MG63 (cell line): ENCODE results near the gene GSTA4. TPM values are rescaled to one million over a fixed set of nuclear protein-coding genes. Genes with fewer than 3 reads are reported as not detected.
"Not testable (repeated sequence)": the region's sequence is repeated elsewhere in the genome, so short reads cannot be mapped to it uniquely, and the experiment has no call there.

ENCODE experiments used
- DNase-seq: peaks from one replicate; pipeline ENCODE4 v3.0.0-alpha.2; 2020
- H3K27me3 ChIP-seq: fragments of 250-450 bp; sonication (Bioruptor Pico); 2 replicates; pipeline ENCODE4 v1.5.1; 2020; ENCODE audit warnings: mild to moderate bottlenecking, moderate library complexity
- H3K36me3 ChIP-seq: fragments of 250-450 bp; sonication (Bioruptor Pico); 2 replicates; pipeline ENCODE4 v1.5.1; 2020; ENCODE audit warnings: mild to moderate bottlenecking, moderate library complexity
- H3K4me3 ChIP-seq: fragments of 250-450 bp; sonication (Bioruptor Pico); 2 replicates; pipeline ENCODE4 v1.5.1; 2020; ENCODE audit warnings: mild to moderate bottlenecking, moderate library complexity
- H3K9me3 ChIP-seq: fragments of 250-450 bp; sonication (Bioruptor Pico); 2 replicates; pipeline ENCODE4 v1.5.1; 2020; ENCODE audit warnings: mild to moderate bottlenecking, moderate library complexity
- total RNA-seq: library from RNA; depleted of rRNA; stranded (reverse); fragments of >200 nt; shearing (Covaris generic); gene quantifications from 2 replicates; pipeline ENCODE4 v1.2.3, GENCODE V29; 2014; ENCODE audit warnings: low replicate concordance

The GSTA4 gene
- total RNA-seq, 1 experiment from 2014 or later, result 28.5 TPM

- no peak for DNase-seq
- no peak overlapping the region for H3K4me3 ChIP-seq
- no peaks in the 10 kb centered on the region for H3K9me3 ChIP-seq
- no peaks in the 10 kb centered on the region for H3K36me3 ChIP-seq
- H3K27me3 ChIP-seq, result no peaks in the 10 kb centered on the region
These were observed 28.2 kb upstream of the GSTA4 start for GRCh38 chr6:53023323-53023722.

GRCh38 chr6:53020005-53020744 lies 25.1 kb upstream of the GSTA4 start:
- Histone ChIP-seq H3K27me3 (no peaks in the 10 kb centered on the region), H3K9me3 (no peaks in the 10 kb centered on the region), H3K4me3 (no peak overlapping the region), H3K36me3 (peaks cover 9% of the 10 kb centered on the region)
- DNase-seq, result no peak

DNA sequence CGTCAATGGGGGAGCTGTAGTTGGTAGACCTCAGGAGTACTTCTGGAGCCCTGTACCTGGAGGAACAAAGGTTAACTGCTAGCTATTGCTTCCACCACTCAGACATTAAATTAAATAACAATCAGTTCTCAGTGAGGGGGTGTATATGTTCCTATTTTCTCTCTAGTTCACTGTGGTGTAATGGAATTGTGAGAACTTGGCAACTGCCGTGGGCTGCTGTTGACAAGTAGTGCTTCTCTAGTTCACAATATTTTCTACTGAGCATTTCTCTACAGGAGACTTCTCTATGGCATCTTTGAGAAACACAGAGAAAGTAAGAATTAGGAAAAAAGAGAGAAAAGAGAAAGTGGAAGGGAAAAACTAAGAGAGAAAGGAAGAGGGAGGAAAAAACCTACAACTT lies 23.4 kb upstream of the GSTA4 start:
- Histone ChIP-seq H3K36me3 (peaks cover 15% of the 10 kb centered on the region), H3K27me3 (no peaks in the 10 kb centered on the region)

DNA sequence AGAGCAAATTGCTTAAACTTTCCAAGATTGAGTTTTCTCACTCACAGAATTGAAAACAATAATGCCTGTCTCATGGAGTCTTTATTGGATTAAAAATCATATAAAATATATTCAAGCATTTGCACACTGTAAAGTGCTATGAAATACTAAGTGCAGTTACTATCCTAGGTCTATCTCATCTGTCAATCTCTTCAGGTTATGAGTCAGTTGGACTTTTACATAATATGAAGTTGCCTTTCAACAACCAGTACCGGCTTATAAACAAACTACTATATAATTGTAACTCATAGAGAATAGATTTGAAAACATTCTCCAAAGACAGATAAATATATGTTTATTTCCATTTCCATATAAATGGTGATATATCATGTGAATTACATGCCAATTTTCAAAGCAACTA lies 20.4 kb upstream of the GSTA4 start:
- peaks cover 31% of the 10 kb centered on the region for H3K36me3 ChIP-seq
- DNase-seq, result no peak
- H3K27me3 ChIP-seq, result no peaks in the 10 kb centered on the region
- H3K4me3 ChIP-seq, result no peak overlapping the region
- no peaks in the 10 kb centered on the region for H3K9me3 ChIP-seq

More for the DNA sequence above, 23.4 kb upstream of the GSTA4 start:
- DNase-seq, result no peak
- H3K4me3 ChIP-seq, result no peak overlapping the region
- no peaks in the 10 kb centered on the region for H3K9me3 ChIP-seq

- Histone ChIP-seq H3K36me3 (peaks cover 31% of the 10 kb centered on the region), H3K27me3 (no peaks in the 10 kb centered on the region), H3K4me3 (no peak overlapping the region), H3K9me3 (no peaks in the 10 kb centered on the region)
- DNase-seq, result no peak
These were observed 19.7 kb upstream of the GSTA4 start for GRCh38 chr6:53014744-53015143.

- Histone ChIP-seq H3K4me3 (no peak overlapping the region), H3K9me3 (no peaks in the 10 kb centered on the region), H3K36me3 (peaks cover 31% of the 10 kb centered on the region), H3K27me3 (no peaks in the 10 kb centered on the region)
- no peak for DNase-seq
These were observed 19.0 kb upstream of the GSTA4 start for GRCh38 chr6:53014063-53014462.

DNA sequence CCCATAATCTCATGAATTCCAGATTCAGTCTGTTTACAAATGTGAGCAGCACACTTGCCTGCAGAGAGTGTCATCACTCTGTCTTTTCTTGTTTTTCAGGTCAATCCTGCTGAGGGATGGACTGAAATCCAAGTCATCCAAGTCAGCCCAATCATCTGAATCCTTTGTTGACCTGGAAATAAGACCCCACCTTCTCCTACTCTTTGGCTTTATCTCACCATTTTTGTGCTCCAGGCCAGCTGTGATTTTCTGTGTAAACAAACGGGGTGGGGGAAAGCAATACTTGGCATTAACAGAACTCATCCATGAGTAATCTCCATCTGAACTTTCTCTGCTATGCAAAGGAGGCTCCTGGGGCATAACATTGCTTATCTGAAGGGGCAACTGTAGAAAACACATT lies 16.9 kb upstream of the GSTA4 start:
- H3K9me3 ChIP-seq, result no peaks in the 10 kb centered on the region
- no peak overlapping the region for H3K4me3 ChIP-seq
- peaks cover 31% of the 10 kb centered on the region for H3K36me3 ChIP-seq
- H3K27me3 ChIP-seq, result no peaks in the 10 kb centered on the region
- DNase-seq, result peak; percentile 7

DNA sequence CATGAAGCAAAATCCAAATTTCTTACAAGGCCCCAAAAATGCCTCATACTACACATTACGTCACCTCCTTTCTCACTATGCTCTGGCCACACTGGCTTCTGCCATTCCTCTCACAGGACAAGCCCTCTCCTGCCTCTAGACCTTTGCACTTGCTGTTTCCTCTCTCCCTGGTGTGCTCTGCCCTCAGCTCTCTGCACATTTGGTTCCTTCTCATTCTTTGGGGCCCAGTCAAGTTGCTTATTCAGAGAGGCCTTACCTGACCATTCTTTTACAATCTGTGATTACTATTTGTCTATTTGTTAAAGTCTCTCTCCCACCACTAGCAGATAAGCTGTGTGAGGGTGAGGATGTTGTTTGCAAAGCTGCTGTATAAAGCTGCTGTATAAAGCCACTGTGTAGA lies 15.4 kb upstream of the GSTA4 start:
- Histone ChIP-seq H3K4me3 (no peak overlapping the region), H3K27me3 (no peaks in the 10 kb centered on the region), H3K36me3 (peaks cover 31% of the 10 kb centered on the region), H3K9me3 (no peaks in the 10 kb centered on the region)
- no peak for DNase-seq

DNA sequence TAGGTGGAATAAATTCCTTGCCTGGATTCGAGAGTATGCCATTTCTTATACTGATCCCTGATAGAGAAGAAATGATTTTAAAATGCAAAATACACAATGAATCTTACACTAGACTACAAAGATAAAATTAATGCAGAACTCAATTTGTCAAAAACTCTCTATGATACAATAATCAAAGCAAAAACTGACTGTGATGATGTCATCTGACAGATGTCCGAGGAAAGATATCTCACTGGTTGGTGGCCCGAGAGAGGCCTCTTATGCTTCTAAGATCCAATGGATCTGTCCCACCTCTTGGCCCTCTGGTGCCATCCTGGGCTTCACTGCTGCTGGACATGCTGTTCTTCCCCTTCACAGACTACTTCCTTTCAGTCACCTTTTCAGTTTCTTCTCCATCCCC lies 14.4 kb upstream of the GSTA4 start:
- no peaks in the 10 kb centered on the region for H3K9me3 ChIP-seq
- no peak for DNase-seq
- H3K27me3 ChIP-seq, result no peaks in the 10 kb centered on the region
- peaks cover 25% of the 10 kb centered on the region for H3K36me3 ChIP-seq
- H3K4me3 ChIP-seq, result no peak overlapping the region

DNA sequence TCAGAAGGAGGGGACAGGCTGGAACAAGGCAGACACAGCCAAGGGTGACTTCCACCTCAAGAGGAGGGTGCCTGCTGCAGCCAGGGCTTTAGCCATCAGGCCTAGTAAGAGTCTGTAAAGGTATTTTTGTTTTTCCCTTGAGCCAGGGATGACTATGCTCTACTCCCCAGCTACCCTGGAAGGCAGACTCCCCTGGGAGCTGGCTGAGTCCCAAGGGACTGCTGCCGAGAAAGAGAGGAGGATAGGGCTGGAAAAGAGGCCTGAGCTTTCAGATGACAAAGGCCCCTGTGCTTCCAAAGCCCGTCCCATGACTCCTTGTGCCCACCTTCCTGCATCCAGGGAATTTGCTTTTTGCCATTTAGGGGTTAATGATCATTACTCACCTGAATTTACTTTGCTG lies 14.0 kb upstream of the GSTA4 start:
- no peak for DNase-seq
- Histone ChIP-seq H3K9me3 (no peaks in the 10 kb centered on the region), H3K27me3 (no peaks in the 10 kb centered on the region), H3K4me3 (no peak overlapping the region), H3K36me3 (peaks cover 26% of the 10 kb centered on the region)

DNA sequence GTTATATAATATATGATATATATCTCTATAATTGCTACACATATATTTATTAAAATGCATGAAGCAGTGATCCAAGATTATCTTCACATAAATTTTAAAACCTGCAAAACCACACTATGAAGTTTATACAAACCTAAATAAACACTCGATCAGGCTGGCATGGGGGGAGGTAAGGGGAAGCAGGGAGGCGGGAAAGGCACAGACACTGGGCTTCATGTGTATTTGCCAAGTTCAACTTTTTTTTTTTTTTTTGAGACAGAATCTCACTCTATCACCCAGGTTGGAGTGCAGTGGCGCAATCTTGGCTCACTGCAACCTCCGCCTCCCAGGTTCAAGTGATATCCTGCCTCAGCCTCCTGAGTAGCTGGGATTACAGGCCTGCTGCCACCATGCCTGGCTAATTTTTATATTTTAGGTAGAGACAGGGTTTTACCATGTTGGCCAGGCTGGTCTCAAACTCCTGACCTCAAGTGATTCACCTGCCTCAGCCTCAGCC lies 13.2 kb upstream of the GSTA4 start:
- H3K4me3 ChIP-seq, H3K9me3 ChIP-seq, H3K27me3 ChIP-seq, DNase-seq: not testable (repeated sequence)
- peaks cover 22% of the 10 kb centered on the region for H3K36me3 ChIP-seq

DNA sequence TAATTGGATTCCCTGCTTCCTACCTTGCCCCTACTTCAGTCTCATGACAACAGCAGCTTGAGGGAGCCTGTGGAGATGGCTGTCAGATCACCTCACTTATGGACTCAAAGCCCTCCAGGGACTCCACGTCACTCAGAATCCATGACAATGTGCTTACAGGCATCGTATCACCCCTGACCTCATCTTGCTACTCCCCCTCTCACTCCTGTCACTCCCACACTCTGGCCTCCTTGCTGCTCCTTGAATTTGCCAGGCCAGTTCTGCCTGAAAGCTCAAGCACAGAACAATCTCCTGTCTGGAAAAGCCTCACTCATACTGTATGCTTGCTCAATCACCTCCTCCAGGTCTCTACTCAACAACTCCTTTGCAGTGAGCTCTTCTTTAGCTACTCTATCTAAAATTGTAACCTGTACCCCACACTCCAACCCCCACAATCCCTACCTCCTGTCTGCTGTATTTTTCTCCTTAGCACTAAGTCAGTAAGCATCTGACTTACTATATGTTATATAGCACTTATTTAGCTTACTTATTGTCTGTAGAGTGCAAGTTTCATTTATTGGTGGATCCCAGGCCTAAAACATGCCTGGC lies 10.7 kb upstream of the GSTA4 start:
- no peaks in the 10 kb centered on the region for H3K9me3 ChIP-seq
- H3K36me3 ChIP-seq, result peaks cover 10% of the 10 kb centered on the region
- H3K27me3 ChIP-seq, result no peaks in the 10 kb centered on the region
- H3K4me3 ChIP-seq, result no peak overlapping the region
- no peak for DNase-seq

GRCh38 chr6:52999456-52999855 lies 4.4 kb upstream of the GSTA4 start:
- H3K27me3 ChIP-seq, result no peaks in the 10 kb centered on the region
- H3K9me3 ChIP-seq, result no peaks in the 10 kb centered on the region
- no peaks in the 10 kb centered on the region for H3K36me3 ChIP-seq
- no peak overlapping the region for H3K4me3 ChIP-seq
- DNase-seq, result no peak

GRCh38 chr6:52998603-52999002 lies 3.5 kb upstream of the GSTA4 start:
- Histone ChIP-seq H3K9me3 (no peaks in the 10 kb centered on the region), H3K4me3 (no peak overlapping the region), H3K27me3 (no peaks in the 10 kb centered on the region), H3K36me3 (no peaks in the 10 kb centered on the region)
- DNase-seq, result no peak

DNA sequence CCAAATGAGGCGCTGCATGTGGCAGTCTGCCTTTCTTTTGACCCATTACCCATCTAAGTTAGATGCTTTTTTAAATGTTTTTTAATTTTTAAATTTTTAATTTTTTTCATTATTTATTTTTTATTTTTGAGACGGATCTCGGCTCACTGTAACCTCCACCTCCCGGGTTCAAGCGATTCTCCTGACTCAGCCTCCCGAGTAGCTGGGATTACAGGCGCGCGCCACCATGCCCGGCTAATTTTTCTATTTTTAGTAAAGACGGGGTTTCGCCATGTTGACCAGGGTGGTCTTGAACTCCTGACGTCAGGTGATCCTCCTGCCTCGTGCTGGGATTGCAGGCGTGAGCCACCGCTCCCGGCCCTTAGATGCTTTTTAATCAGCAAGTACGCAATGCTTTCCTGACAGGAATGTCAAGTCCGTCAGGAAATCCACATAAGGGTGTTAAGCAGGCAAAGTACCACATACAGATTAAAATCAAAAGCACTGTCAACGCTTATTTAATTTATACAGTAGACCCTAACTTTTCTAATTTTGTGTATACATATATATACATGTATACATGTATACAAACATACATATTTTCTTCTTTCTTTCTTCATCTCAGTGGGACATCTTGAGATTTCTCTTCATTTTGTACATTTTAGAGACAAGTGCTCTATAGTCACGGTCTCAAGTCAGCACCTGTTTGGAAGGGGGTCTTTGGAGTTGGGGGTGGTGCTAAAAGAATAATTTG lies 995 bp upstream of the GSTA4 start:
- H3K27me3 ChIP-seq, result no peaks in the 10 kb centered on the region
- DNase-seq, result peak; percentile 38
- no peaks in the 10 kb centered on the region for H3K36me3 ChIP-seq
- peak overlapping the region; percentile 58 for H3K4me3 ChIP-seq
- no peaks in the 10 kb centered on the region for H3K9me3 ChIP-seq

- peak; percentile 31 for DNase-seq
- no peaks in the 10 kb centered on the region for H3K36me3 ChIP-seq
- peak overlapping the region; percentile 58 for H3K4me3 ChIP-seq
- H3K9me3 ChIP-seq, result no peaks in the 10 kb centered on the region
- no peaks in the 10 kb centered on the region for H3K27me3 ChIP-seq
These were observed 320 bp downstream of the GSTA4 start for GRCh38 chr6:52994839-52995088.

DNA sequence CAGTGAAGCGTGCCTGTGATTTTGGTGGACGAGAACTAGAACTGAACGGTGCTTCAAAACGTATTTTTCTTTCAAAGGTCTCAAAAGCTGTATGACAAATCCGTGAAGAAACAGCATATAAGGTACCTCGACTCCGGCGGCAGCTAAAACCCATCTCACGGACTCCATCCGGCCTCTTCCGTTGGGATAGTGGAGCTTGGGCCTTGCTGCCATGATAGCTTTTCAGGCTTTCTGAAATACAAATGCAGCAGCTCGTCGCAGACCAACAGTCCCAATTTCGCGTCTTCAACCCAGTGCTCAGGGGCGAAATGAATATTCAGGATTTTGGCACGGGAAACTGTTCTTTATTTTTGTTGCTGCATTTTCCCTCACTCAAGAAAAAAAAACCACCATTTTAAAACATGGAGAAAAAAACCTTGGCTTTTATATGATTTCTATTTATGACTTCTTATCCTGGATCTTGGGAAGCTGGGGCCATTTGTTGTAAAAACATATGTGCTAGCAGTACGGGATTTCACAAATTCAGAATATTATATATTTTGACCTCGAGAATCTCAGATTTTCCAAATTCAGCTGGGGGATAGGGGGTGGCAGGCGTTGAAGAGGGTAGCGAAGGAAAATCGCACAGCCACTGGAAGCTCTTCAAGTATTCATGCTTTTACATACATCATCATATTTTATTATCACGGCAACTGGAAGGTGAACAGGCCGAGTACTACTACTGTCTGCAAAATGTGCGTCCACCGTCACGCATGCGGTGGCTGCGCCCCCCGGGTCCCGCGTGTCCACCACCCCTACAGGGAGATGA lies 849 bp downstream of the GSTA4 start:
- Histone ChIP-seq H3K9me3 (no peaks in the 10 kb centered on the region), H3K27me3 (no peaks in the 10 kb centered on the region), H3K36me3 (no peaks in the 10 kb centered on the region), H3K4me3 (peak overlapping the region; percentile 58)
- peak; percentile 16 for DNase-seq
